ENCODE results near the gene KCNK10.

KCNK10 gene

GRCh38 chr14:88212691-88213090, 110.4 kb downstream of the KCNK10 start:
- no peak overlapping the region for H3K4me2 ChIP-seq (ENCODE audit: low read length)
- TF ChIP-seq EZH2phosphoT487 (IDR thresholded peaks at IDR 0.05; ENCODE audit: borderline replicate concordance, low read length) (no peak), CTCF (IDR thresholded peaks at IDR 0.05; ENCODE audit: low read depth, low read length, poor library complexity, severe bottlenecking) (no peak)
- no peak overlapping the region for H3K4me3 ChIP-seq (ENCODE audit: low read length)
- H3K36me3 ChIP-seq (ENCODE audit: control insufficient read depth, low read length) = no peaks in the 10 kb centered on the region
- no peaks in the 10 kb centered on the region for H3K79me2 ChIP-seq (ENCODE audit: control insufficient read depth, low read length)
- no peaks in the 10 kb centered on the region for H4K20me1 ChIP-seq (ENCODE audit: control insufficient read depth, insufficient read depth, low read depth, low read length)
- H3K9me3 ChIP-seq (ENCODE audit: control insufficient read depth, insufficient read depth, low read length) = no peaks in the 10 kb centered on the region
- no peak overlapping the region for H3K27ac ChIP-seq (ENCODE audit: low read depth, low read length)
- peaks cover 10% of the 10 kb centered on the region; the same call in 1 of the 2 replicates for H3F3A ChIP-seq (ENCODE audit: control insufficient read depth, insufficient read depth)
- H3K9me2 ChIP-seq (replicated peaks; ENCODE audit: control insufficient read depth, low read length) = no peaks in the 10 kb centered on the region
- peaks cover 33% of the 10 kb centered on the region for H3K4me1 ChIP-seq (ENCODE audit: control insufficient read depth, low read length)
- no peaks in the 10 kb centered on the region for H3K27me3 ChIP-seq (ENCODE audit: control insufficient read depth, low read length)

GRCh38 chr14:88210426-88210825, 112.6 kb downstream of the KCNK10 start:
- TF ChIP-seq EZH2phosphoT487 (IDR thresholded peaks at IDR 0.05; ENCODE audit: borderline replicate concordance, low read length) (no peak), CTCF (IDR thresholded peaks at IDR 0.05; ENCODE audit: low read depth, low read length, poor library complexity, severe bottlenecking) (no peak)
- H3K4me3 ChIP-seq (ENCODE audit: low read length) = no peak overlapping the region

GRCh38 chr14:88209273-88209672, 113.8 kb downstream of the KCNK10 start:
- Histone ChIP-seq H3K9me2 (replicated peaks; ENCODE audit: control insufficient read depth, low read length) (no peaks in the 10 kb centered on the region), H3K4me1 (ENCODE audit: control insufficient read depth, low read length) (peaks cover 49% of the 10 kb centered on the region), H3K27me3 (ENCODE audit: control insufficient read depth, low read length) (no peaks in the 10 kb centered on the region), H3K79me2 (ENCODE audit: control insufficient read depth, low read length) (no peaks in the 10 kb centered on the region), H3K9me3 (ENCODE audit: control insufficient read depth, insufficient read depth, low read length) (no peaks in the 10 kb centered on the region), H3K4me3 (ENCODE audit: low read length) (peak overlapping the region; percentile 50), H3K27ac (ENCODE audit: low read depth, low read length) (peak overlapping the region; percentile 79), H3K4me2 (ENCODE audit: low read length) (peak overlapping the region; percentile 56), H4K20me1 (ENCODE audit: control insufficient read depth, insufficient read depth, low read depth, low read length) (no peaks in the 10 kb centered on the region), H3K36me3 (ENCODE audit: control insufficient read depth, low read length) (no peaks in the 10 kb centered on the region), H3F3A (ENCODE audit: control insufficient read depth, insufficient read depth) (peaks cover 10% of the 10 kb centered on the region; the same call in 1 of the 2 replicates)
- no peak for TF ChIP-seq EZH2phosphoT487 (IDR thresholded peaks at IDR 0.05; ENCODE audit: borderline replicate concordance, low read length)
- TF ChIP-seq CTCF (IDR thresholded peaks at IDR 0.05; ENCODE audit: low read depth, low read length, poor library complexity, severe bottlenecking) = no peak

More at GRCh38 chr14:88210426-88210825, 112.6 kb downstream of the KCNK10 start:
- H3K9me2 ChIP-seq (replicated peaks; ENCODE audit: control insufficient read depth, low read length) = no peaks in the 10 kb centered on the region
- no peaks in the 10 kb centered on the region for H3K79me2 ChIP-seq (ENCODE audit: control insufficient read depth, low read length)
- H3K36me3 ChIP-seq (ENCODE audit: control insufficient read depth, low read length) = no peaks in the 10 kb centered on the region
- H3K9me3 ChIP-seq (ENCODE audit: control insufficient read depth, insufficient read depth, low read length) = no peaks in the 10 kb centered on the region
- H3K4me2 ChIP-seq (ENCODE audit: low read length) = no peak overlapping the region
- H3F3A ChIP-seq (ENCODE audit: control insufficient read depth, insufficient read depth) = peaks cover 10% of the 10 kb centered on the region; the same call in 1 of the 2 replicates
- no peaks in the 10 kb centered on the region for H3K27me3 ChIP-seq (ENCODE audit: control insufficient read depth, low read length)
- no peaks in the 10 kb centered on the region for H4K20me1 ChIP-seq (ENCODE audit: control insufficient read depth, insufficient read depth, low read depth, low read length)
- H3K27ac ChIP-seq (ENCODE audit: low read depth, low read length) = no peak overlapping the region
- peaks cover 49% of the 10 kb centered on the region for H3K4me1 ChIP-seq (ENCODE audit: control insufficient read depth, low read length)
